Measurements from ENCODE around the gene GIMAP7. TPM values are rescaled to one million over a fixed set of nuclear protein-coding genes. Genes with fewer than 3 reads are reported as not detected.

The GIMAP7 gene
- total RNA-seq, 1 experiment from 2014 or later, result not detected

DNA sequence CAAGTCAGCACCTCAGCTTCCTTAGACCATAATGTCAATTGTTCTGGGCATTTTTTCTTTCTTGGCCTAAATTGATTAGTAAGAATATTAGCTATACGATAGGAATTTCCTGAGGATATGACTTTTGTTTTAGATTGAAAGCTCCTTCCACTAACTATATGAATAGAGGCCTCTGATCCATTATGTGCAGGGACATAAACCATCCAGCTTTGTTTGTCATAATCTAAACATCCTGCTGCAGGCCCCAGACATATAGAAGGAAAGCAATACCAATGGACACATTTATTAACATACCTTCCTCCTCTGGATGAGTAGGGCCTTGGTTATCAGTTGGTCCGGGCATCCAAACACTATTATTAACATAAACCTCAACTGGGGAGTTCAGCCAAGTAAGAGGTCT is 48.2 kb downstream of the GIMAP7 start:
- no TSS peak for BruUV-seq (replicated peaks)
- Histone ChIP-seq H3F3A (ENCODE audit: low read length, unreplicated experiment) (no peaks in the 10 kb centered on the region), H2AFZ (ENCODE audit: low read length) (no peak overlapping the region), H3K27me3 (ENCODE audit: low read length) (peaks cover 25% of the 10 kb centered on the region; the same call in 1 of the 2 replicates), H3K36me3 (ENCODE audit: low read depth, low read length) (no peaks in the 10 kb centered on the region), H3K4me1 (ENCODE audit: insufficient read depth, low read length) (no peaks in the 10 kb centered on the region), H3K9me2 (replicated peaks; ENCODE audit: low read length) (no peaks in the 10 kb centered on the region), H3K9ac (ENCODE audit: low read length) (no peak overlapping the region), H4K20me1 (ENCODE audit: low read length) (no peaks in the 10 kb centered on the region), H3K79me2 (ENCODE audit: low read length) (no peaks in the 10 kb centered on the region), H3K4me2 (ENCODE audit: low read length) (no peak overlapping the region), H3K4me3 (ENCODE audit: low read length) (no peak overlapping the region), H3K9me3 (ENCODE audit: low read length) (no peaks in the 10 kb centered on the region), H3K27ac (ENCODE audit: low read length) (no peak overlapping the region)
- TF ChIP-seq EZH2phosphoT487 (IDR thresholded peaks at IDR 0.05; ENCODE audit: borderline replicate concordance, low read length), result no peak
- TF ChIP-seq, protein P1, sequence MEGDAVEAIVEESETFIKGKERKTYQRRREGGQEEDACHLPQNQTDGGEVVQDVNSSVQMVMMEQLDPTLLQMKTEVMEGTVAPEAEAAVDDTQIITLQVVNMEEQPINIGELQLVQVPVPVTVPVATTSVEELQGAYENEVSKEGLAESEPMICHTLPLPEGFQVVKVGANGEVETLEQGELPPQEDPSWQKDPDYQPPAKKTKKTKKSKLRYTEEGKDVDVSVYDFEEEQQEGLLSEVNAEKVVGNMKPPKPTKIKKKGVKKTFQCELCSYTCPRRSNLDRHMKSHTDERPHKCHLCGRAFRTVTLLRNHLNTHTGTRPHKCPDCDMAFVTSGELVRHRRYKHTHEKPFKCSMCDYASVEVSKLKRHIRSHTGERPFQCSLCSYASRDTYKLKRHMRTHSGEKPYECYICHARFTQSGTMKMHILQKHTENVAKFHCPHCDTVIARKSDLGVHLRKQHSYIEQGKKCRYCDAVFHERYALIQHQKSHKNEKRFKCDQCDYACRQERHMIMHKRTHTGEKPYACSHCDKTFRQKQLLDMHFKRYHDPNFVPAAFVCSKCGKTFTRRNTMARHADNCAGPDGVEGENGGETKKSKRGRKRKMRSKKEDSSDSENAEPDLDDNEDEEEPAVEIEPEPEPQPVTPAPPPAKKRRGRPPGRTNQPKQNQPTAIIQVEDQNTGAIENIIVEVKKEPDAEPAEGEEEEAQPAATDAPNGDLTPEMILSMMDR (conservative IDR thresholded peaks at IDR 0.05; ENCODE audit: low read depth, low read length), result no peak
- intact Hi-C loops (cut with micrococcal nuclease), result no loop called here
- ChIA-PET CTCF (no interaction called here), POLR2A (ENCODE audit: unreplicated experiment) (no interaction called here)
- no peak for DNase-seq
- no peak for ATAC-seq

DNA sequence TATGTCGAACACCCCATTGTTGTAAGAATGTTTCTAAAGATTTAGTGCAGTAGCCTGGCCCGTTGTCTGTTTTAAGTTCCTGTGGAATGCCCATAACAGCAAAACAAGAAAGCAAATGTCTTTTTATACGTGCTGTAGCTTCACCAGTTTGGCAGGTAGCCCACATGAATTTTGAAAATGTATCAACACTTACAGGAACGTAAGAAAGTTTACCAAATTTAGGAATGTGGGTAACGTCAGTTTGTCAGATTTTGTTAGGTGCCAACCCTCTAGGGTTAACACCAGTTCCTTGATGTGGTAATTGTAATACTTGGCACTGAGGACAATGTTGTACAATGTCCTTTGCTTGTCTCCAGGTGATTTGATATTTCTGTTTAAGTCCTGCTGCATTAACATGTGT is 49.3 kb downstream of the GIMAP7 start:
- BruUV-seq (replicated peaks), result no TSS peak
- no peak for ATAC-seq
- ChIA-PET CTCF (no interaction called here), POLR2A (ENCODE audit: unreplicated experiment) (no interaction called here)
- Histone ChIP-seq H3K27ac (ENCODE audit: low read length) (no peak overlapping the region), H2AFZ (ENCODE audit: low read length) (no peak overlapping the region), H3K27me3 (ENCODE audit: low read length) (peaks cover 29% of the 10 kb centered on the region; the same call in 1 of the 2 replicates), H3K9me3 (ENCODE audit: low read length) (no peaks in the 10 kb centered on the region), H4K20me1 (ENCODE audit: low read length) (no peaks in the 10 kb centered on the region), H3K9me2 (replicated peaks; ENCODE audit: low read length) (no peaks in the 10 kb centered on the region), H3K36me3 (ENCODE audit: low read depth, low read length) (no peaks in the 10 kb centered on the region), H3K4me1 (ENCODE audit: insufficient read depth, low read length) (no peaks in the 10 kb centered on the region), H3F3A (ENCODE audit: low read length, unreplicated experiment) (no peaks in the 10 kb centered on the region), H3K4me3 (ENCODE audit: low read length) (no peak overlapping the region), H3K9ac (ENCODE audit: low read length) (no peak overlapping the region), H3K79me2 (ENCODE audit: low read length) (no peaks in the 10 kb centered on the region), H3K4me2 (ENCODE audit: low read length) (no peak overlapping the region)
- TF ChIP-seq, protein P1 (conservative IDR thresholded peaks at IDR 0.05; ENCODE audit: low read depth, low read length), result no peak
- TF ChIP-seq EZH2phosphoT487 (IDR thresholded peaks at IDR 0.05; ENCODE audit: borderline replicate concordance, low read length), result no peak
- no peak for TF ChIP-seq EZH2 (IDR thresholded peaks at IDR 0.05; ENCODE audit: low read length, unreplicated experiment)
- intact Hi-C loops (cut with micrococcal nuclease), result no loop called here
- DNase-seq, result no peak

DNA sequence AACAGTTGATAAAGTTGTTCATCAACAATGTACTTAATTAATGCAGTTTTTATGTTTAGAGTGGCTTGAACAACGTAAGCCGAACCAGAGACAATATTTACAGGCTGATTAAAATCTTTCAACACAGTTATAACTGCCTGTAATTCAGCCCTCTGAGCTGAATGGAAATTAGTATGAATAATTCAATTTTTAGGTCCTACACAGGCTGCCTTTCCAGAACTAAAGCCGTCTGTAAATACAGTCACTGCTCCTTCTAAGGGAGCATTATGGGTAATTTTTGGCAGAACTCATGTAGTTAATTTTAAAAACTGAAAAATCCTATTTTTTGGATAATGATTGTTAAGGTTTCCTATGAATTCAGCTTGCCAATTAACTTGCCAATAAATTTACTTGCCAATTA is 49.9 kb downstream of the GIMAP7 start:
- POLR2A ChIA-PET (ENCODE audit: unreplicated experiment), result no interaction called here
- Histone ChIP-seq H3K27ac (ENCODE audit: low read length) (no peak overlapping the region), H3K4me2 (ENCODE audit: low read length) (no peak overlapping the region), H3K27me3 (ENCODE audit: low read length) (peaks cover 34% of the 10 kb centered on the region; the same call in 1 of the 2 replicates), H3K36me3 (ENCODE audit: low read depth, low read length) (no peaks in the 10 kb centered on the region), H3K4me1 (ENCODE audit: insufficient read depth, low read length) (no peaks in the 10 kb centered on the region), H3K4me3 (ENCODE audit: low read length) (no peak overlapping the region), H4K20me1 (ENCODE audit: low read length) (no peaks in the 10 kb centered on the region), H2AFZ (ENCODE audit: low read length) (no peak overlapping the region), H3K79me2 (ENCODE audit: low read length) (no peaks in the 10 kb centered on the region), H3F3A (ENCODE audit: low read length, unreplicated experiment) (no peaks in the 10 kb centered on the region), H3K9ac (ENCODE audit: low read length) (no peak overlapping the region), H3K9me3 (ENCODE audit: low read length) (no peaks in the 10 kb centered on the region), H3K9me2 (replicated peaks; ENCODE audit: low read length) (no peaks in the 10 kb centered on the region)
- ATAC-seq (no peak), DNase-seq (no peak)
- CTCF ChIA-PET, result no interaction called here
- no TSS peak for BruUV-seq (replicated peaks)
- TF ChIP-seq EZH2 (IDR thresholded peaks at IDR 0.05; ENCODE audit: low read length, unreplicated experiment) (no peak), EZH2phosphoT487 (IDR thresholded peaks at IDR 0.05; ENCODE audit: borderline replicate concordance, low read length) (no peak)
- TF ChIP-seq, protein P1 (conservative IDR thresholded peaks at IDR 0.05; ENCODE audit: low read depth, low read length), result no peak
- intact Hi-C loops (cut with micrococcal nuclease), result no loop called here
